ENCODE data around the gene SLC9A1.

SLC9A1 gene

GRCh38 chr1:27102707-27103468, 52.0 kb downstream of the SLC9A1 start:
- peak; percentile 75 for DNase-seq (ENCODE audit: low read depth)

- DNase-seq (ENCODE audit: low read depth): no peak
These were observed 52.7 kb downstream of the SLC9A1 start for GRCh38 chr1:27102134-27102706.

- DNase-seq (ENCODE audit: low read depth): no peak
These were observed 53.2 kb downstream of the SLC9A1 start for GRCh38 chr1:27101696-27102095.

- DNase-seq (ENCODE audit: low read depth): no peak
These were observed 53.9 kb downstream of the SLC9A1 start for GRCh38 chr1:27101054-27101491.

GRCh38 chr1:27100335-27101053, 54.4 kb downstream of the SLC9A1 start:
- DNase-seq (ENCODE audit: low read depth): no peak

GRCh38 chr1:27099587-27100334, 55.2 kb downstream of the SLC9A1 start:
- DNase-seq (ENCODE audit: low read depth): no peak

- DNase-seq (ENCODE audit: low read depth): no peak
These were observed 55.8 kb downstream of the SLC9A1 start for GRCh38 chr1:27099135-27099586.

- no peak for DNase-seq (ENCODE audit: low read depth)
These were observed 56.3 kb downstream of the SLC9A1 start for GRCh38 chr1:27098431-27099134.

- DNase-seq (ENCODE audit: low read depth): peak; percentile 55
These were observed 57.4 kb downstream of the SLC9A1 start for GRCh38 chr1:27097484-27097917.

- DNase-seq (ENCODE audit: low read depth): no peak
These were observed 59.3 kb downstream of the SLC9A1 start for GRCh38 chr1:27095576-27095975.

GRCh38 chr1:27092888-27093287, 62.0 kb downstream of the SLC9A1 start:
- DNase-seq (ENCODE audit: low read depth): no peak

- DNase-seq (ENCODE audit: low read depth): no peak
These were observed 64.0 kb downstream of the SLC9A1 start for GRCh38 chr1:27090911-27091310.

- no peak for DNase-seq (ENCODE audit: low read depth)
These were observed 67.3 kb downstream of the SLC9A1 start for GRCh38 chr1:27087371-27088220.

- no peak for DNase-seq (ENCODE audit: low read depth)
These were observed 68.3 kb downstream of the SLC9A1 start for GRCh38 chr1:27086628-27087027.

- no peak for DNase-seq (ENCODE audit: low read depth)
These were observed 68.9 kb downstream of the SLC9A1 start for GRCh38 chr1:27086026-27086425.

GRCh38 chr1:27084107-27084506, 70.8 kb downstream of the SLC9A1 start:
- DNase-seq (ENCODE audit: low read depth): no peak

- no peak for DNase-seq (ENCODE audit: low read depth)
These were observed 77.0 kb downstream of the SLC9A1 start for GRCh38 chr1:27077968-27078367.

- DNase-seq (ENCODE audit: low read depth): no peak
These were observed 78.1 kb downstream of the SLC9A1 start for GRCh38 chr1:27076803-27077202.

- DNase-seq (ENCODE audit: low read depth): no peak
These were observed 80.6 kb downstream of the SLC9A1 start for GRCh38 chr1:27074175-27074780.

- no peak for DNase-seq (ENCODE audit: low read depth)
These were observed 83.9 kb downstream of the SLC9A1 start for GRCh38 chr1:27071049-27071416.
